WTC11 (cell line): ENCODE measurements around the gene CRELD2. TPM values are rescaled to one million over a fixed set of nuclear protein-coding genes. Genes with fewer than 3 reads are reported as not detected.

Experiments used
- ATAC-seq: fragments of 200-7000 bp; cut with Tn5 transposase; 2 replicates; pipeline ENCODE4 v1.10.0; 2021; ENCODE audit warnings: mild to moderate bottlenecking, moderate library complexity
- CTCF ChIA-PET: fragments of 300-600 bp; sonication (Branson Sonifier 250); formaldehyde crosslinking; loops from one replicate; lab custom pipeline; 2021; ENCODE audit warnings: antibody characterized with exemption; lab: Charles Lee
- POLR2A ChIA-PET: fragments of 350-600 bp; sonication (Branson Sonifier 250); formaldehyde crosslinking; loops from one replicate; lab custom pipeline; 2021; ENCODE audit warnings: antibody characterized with exemption; lab: Charles Lee
- DNase-seq: peaks from one replicate; pipeline ENCODE4 v3.0.0; 2021; ENCODE audit warnings: low spot score
- H3K27ac Mint-ChIP-seq: 2 replicates; pipeline ENCODE4 v1.8.0; 2021; ENCODE audit warnings: mixed read lengths
- H3K27me3 Mint-ChIP-seq: 2 replicates; pipeline ENCODE4 v1.8.0; 2021; ENCODE audit warnings: low read depth, mild to moderate bottlenecking, moderate library complexity, mixed read lengths
- H3K36me3 Mint-ChIP-seq: 2 replicates; pipeline ENCODE4 v1.8.0; 2021; ENCODE audit warnings: mixed read lengths
- H3K4me1 Mint-ChIP-seq: 2 replicates; pipeline ENCODE4 v1.8.0; 2022; ENCODE audit warnings: mixed read lengths
- H3K4me3 Mint-ChIP-seq: 2 replicates; pipeline ENCODE4 v1.8.0; 2021; ENCODE audit warnings: mild to moderate bottlenecking, moderate library complexity, mixed read lengths
- H3K9me3 Mint-ChIP-seq: 2 replicates; pipeline ENCODE4 v1.8.0; 2021; ENCODE audit warnings: mixed read lengths
- ERG ChIP-seq: fragments of 250-450 bp; sonication (Bioruptor Pico); IDR thresholded peaks from 2 replicates; pipeline ENCODE4 v1.8.0; 2021; ENCODE audit warnings: mild to moderate bottlenecking
- ESRRA ChIP-seq: sonication (generic); formaldehyde crosslinking; IDR thresholded peaks from 2 replicates; pipeline ENCODE4 v1.8.1; 2022; ENCODE audit warnings: mild to moderate bottlenecking, missing genetic modification reagents, borderline replicate concordance
- FOXJ3 ChIP-seq: sonication (generic); formaldehyde crosslinking; IDR thresholded peaks from 2 replicates; pipeline ENCODE4 v1.9.0; 2021; ENCODE audit warnings: missing genetic modification reagents, mild to moderate bottlenecking, borderline replicate concordance
- NFE2L1 ChIP-seq: sonication (generic); formaldehyde crosslinking; IDR thresholded peaks from 2 replicates; pipeline ENCODE4 v1.8.1; 2023; ENCODE audit warnings: missing genetic modification reagents
- NR2C2 ChIP-seq: sonication (generic); formaldehyde crosslinking; IDR thresholded peaks from 2 replicates; pipeline ENCODE4 v1.8.0; 2022; ENCODE audit warnings: mild to moderate bottlenecking, missing genetic modification reagents
- TCF7 ChIP-seq: sonication (generic); formaldehyde crosslinking; IDR thresholded peaks from 2 replicates; pipeline ENCODE4 v1.8.0; 2022; ENCODE audit warnings: mild to moderate bottlenecking, low read depth, missing genetic modification reagents, moderate library complexity
- ZBTB43 ChIP-seq: sonication (generic); formaldehyde crosslinking; IDR thresholded peaks from 2 replicates; pipeline ENCODE4 v1.8.1; 2023; ENCODE audit warnings: mild to moderate bottlenecking, missing genetic modification reagents
- ZNF232 ChIP-seq: sonication (generic); formaldehyde crosslinking; IDR thresholded peaks from 2 replicates; pipeline ENCODE4 v1.8.0; 2022; ENCODE audit warnings: mild to moderate bottlenecking, missing genetic modification reagents
- ZNF425 ChIP-seq: fragments of 250-450 bp; sonication (Bioruptor Pico); conservative IDR thresholded peaks from 2 replicates; pipeline ENCODE4 v1.9.0; 2021; ENCODE audit warnings: mild to moderate bottlenecking
- ZNF512 ChIP-seq: sonication (generic); formaldehyde crosslinking; IDR thresholded peaks from 2 replicates; pipeline ENCODE4 v1.8.1; 2022; ENCODE audit warnings: missing genetic modification reagents, borderline replicate concordance
- total RNA-seq: library from RNA; stranded (reverse); gene quantifications from 3 replicates; pipeline ENCODE4 v1.2.3, GENCODE V29; 2021
- TF ChIP-seq, protein P1 (sequence below): fragments of 200-600 bp; IDR thresholded peaks from 2 replicates; pipeline ENCODE4 v1.8.0; 2022; ENCODE audit warnings: antibody characterized with exemption
- TF ChIP-seq, protein P2 (sequence below): fragments of 250-450 bp; sonication (Bioruptor Pico); IDR thresholded peaks from 2 replicates; pipeline ENCODE4 v2.1.2; 2022; ENCODE audit warnings: mild to moderate bottlenecking, moderate library complexity
- TF ChIP-seq, protein P3 (sequence below): sonication (generic); formaldehyde crosslinking; IDR thresholded peaks from 2 replicates; pipeline ENCODE4 v1.8.0; 2023; ENCODE audit warnings: mild to moderate bottlenecking, missing genetic modification reagents
- TF ChIP-seq, protein P4 (sequence below): sonication (generic); formaldehyde crosslinking; IDR thresholded peaks from 2 replicates; pipeline ENCODE4 v1.8.1; 2022; ENCODE audit warnings: low read depth, mild to moderate bottlenecking, moderate library complexity, missing genetic modification reagents, borderline replicate concordance
- TF ChIP-seq, protein P5 (sequence below): fragments of 250-450 bp; sonication (Bioruptor Pico); IDR thresholded peaks from 2 replicates; pipeline ENCODE4 v1.9.0; 2021; ENCODE audit warnings: mild to moderate bottlenecking

The CRELD2 gene
- total RNA-seq, 1 experiment from 2014 or later = 42.8 TPM

GRCh38 chr22:49896201-49896600 lies 22.2 kb upstream of the CRELD2 start:
- Mint-ChIP-seq H3K27me3 (peaks cover 2% of the 10 kb centered on the region), H3K4me3 (no peak overlapping the region), H3K36me3 (peaks cover 55% of the 10 kb centered on the region)
- POLR2A ChIA-PET = no interaction called here
- ATAC-seq = no peak
- DNase-seq = no peak
- CTCF ChIA-PET = no interaction called here
- no peak for TF ChIP-seq ZNF512
- TF ChIP-seq NR2C2 = no peak
- TF ChIP-seq ERG (CRISPR knock-in tag) = no peak
- TF ChIP-seq TCF7 (CRISPR knock-in tag) = no peak
- TF ChIP-seq, protein P1, sequence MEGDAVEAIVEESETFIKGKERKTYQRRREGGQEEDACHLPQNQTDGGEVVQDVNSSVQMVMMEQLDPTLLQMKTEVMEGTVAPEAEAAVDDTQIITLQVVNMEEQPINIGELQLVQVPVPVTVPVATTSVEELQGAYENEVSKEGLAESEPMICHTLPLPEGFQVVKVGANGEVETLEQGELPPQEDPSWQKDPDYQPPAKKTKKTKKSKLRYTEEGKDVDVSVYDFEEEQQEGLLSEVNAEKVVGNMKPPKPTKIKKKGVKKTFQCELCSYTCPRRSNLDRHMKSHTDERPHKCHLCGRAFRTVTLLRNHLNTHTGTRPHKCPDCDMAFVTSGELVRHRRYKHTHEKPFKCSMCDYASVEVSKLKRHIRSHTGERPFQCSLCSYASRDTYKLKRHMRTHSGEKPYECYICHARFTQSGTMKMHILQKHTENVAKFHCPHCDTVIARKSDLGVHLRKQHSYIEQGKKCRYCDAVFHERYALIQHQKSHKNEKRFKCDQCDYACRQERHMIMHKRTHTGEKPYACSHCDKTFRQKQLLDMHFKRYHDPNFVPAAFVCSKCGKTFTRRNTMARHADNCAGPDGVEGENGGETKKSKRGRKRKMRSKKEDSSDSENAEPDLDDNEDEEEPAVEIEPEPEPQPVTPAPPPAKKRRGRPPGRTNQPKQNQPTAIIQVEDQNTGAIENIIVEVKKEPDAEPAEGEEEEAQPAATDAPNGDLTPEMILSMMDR = no peak
- no peak for TF ChIP-seq ESRRA
- TF ChIP-seq, protein P2, sequence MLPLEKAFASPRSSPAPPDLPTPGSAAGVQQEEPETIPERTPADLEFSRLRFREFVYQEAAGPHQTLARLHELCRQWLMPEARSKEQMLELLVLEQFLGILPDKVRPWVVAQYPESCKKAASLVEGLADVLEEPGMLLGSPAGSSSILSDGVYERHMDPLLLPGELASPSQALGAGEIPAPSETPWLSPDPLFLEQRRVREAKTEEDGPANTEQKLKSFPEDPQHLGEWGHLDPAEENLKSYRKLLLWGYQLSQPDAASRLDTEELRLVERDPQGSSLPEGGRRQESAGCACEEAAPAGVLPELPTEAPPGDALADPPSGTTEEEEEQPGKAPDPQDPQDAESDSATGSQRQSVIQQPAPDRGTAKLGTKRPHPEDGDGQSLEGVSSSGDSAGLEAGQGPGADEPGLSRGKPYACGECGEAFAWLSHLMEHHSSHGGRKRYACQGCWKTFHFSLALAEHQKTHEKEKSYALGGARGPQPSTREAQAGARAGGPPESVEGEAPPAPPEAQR (CRISPR knock-in tag) = no peak
- TF ChIP-seq NFE2L1 = no peak
- no peak for TF ChIP-seq ZNF425 (CRISPR knock-in tag)
- TF ChIP-seq, protein P3, sequence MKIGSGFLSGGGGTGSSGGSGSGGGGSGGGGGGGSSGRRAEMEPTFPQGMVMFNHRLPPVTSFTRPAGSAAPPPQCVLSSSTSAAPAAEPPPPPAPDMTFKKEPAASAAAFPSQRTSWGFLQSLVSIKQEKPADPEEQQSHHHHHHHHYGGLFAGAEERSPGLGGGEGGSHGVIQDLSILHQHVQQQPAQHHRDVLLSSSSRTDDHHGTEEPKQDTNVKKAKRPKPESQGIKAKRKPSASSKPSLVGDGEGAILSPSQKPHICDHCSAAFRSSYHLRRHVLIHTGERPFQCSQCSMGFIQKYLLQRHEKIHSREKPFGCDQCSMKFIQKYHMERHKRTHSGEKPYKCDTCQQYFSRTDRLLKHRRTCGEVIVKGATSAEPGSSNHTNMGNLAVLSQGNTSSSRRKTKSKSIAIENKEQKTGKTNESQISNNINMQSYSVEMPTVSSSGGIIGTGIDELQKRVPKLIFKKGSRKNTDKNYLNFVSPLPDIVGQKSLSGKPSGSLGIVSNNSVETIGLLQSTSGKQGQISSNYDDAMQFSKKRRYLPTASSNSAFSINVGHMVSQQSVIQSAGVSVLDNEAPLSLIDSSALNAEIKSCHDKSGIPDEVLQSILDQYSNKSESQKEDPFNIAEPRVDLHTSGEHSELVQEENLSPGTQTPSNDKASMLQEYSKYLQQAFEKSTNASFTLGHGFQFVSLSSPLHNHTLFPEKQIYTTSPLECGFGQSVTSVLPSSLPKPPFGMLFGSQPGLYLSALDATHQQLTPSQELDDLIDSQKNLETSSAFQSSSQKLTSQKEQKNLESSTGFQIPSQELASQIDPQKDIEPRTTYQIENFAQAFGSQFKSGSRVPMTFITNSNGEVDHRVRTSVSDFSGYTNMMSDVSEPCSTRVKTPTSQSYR (CRISPR knock-in tag) = no peak
- no peak for TF ChIP-seq FOXJ3 (CRISPR knock-in tag)
- TF ChIP-seq, protein P4, sequence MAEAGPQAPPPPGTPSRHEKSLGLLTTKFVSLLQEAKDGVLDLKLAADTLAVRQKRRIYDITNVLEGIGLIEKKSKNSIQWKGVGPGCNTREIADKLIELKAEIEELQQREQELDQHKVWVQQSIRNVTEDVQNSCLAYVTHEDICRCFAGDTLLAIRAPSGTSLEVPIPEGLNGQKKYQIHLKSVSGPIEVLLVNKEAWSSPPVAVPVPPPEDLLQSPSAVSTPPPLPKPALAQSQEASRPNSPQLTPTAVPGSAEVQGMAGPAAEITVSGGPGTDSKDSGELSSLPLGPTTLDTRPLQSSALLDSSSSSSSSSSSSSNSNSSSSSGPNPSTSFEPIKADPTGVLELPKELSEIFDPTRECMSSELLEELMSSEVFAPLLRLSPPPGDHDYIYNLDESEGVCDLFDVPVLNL (CRISPR knock-in tag) = no peak
- no peak for TF ChIP-seq ZBTB43
- TF ChIP-seq, protein P5, sequence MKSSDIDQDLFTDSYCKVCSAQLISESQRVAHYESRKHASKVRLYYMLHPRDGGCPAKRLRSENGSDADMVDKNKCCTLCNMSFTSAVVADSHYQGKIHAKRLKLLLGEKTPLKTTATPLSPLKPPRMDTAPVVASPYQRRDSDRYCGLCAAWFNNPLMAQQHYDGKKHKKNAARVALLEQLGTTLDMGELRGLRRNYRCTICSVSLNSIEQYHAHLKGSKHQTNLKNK (CRISPR knock-in tag) = no peak
- no peak for TF ChIP-seq ZNF232 (CRISPR knock-in tag)
- TF ChIP-seq, all 79 proteins: peak for 0
- peaks cover 39% of the 10 kb centered on the region for H3K9me3 Mint-ChIP-seq
- no peaks in the 10 kb centered on the region for H3K4me1 Mint-ChIP-seq
- no peak overlapping the region for H3K27ac Mint-ChIP-seq
